GM20000 (cell line): ENCODE data around the gene FEZF2.

Source experiments
- DNase-seq: peaks from one replicate; pipeline ENCODE4 v3.0.0; 2012; ENCODE audit warnings: low spot score
- TF ChIP-seq, protein P1 (sequence below): IDR thresholded peaks from 2 replicates; pipeline ENCODE4 v1.5.1; 2012; ENCODE audit warnings: mild to moderate bottlenecking, control low read depth; ENCODE audit errors: extremely low read depth, missing control alignments

FEZF2 gene

DNA sequence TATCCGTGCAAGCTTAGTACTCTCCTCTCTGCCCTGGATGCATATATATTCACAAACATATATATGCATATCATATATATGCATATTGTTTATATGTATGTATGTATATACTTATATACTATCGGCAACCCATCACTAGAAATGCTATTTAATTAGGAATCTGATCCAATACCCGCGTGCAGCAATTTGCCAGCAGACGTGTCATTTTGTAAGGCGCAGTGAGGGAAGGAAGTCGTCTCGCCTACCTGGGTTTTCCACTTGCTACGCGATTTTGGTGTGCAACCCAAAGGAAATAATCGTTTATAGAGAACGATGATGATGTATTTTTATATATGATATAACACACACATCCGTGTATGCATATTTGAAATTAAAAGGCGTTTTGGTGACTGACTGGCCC lies 5.6 kb upstream of the FEZF2 start:
- no peak for DNase-seq
- TF ChIP-seq, protein P1, sequence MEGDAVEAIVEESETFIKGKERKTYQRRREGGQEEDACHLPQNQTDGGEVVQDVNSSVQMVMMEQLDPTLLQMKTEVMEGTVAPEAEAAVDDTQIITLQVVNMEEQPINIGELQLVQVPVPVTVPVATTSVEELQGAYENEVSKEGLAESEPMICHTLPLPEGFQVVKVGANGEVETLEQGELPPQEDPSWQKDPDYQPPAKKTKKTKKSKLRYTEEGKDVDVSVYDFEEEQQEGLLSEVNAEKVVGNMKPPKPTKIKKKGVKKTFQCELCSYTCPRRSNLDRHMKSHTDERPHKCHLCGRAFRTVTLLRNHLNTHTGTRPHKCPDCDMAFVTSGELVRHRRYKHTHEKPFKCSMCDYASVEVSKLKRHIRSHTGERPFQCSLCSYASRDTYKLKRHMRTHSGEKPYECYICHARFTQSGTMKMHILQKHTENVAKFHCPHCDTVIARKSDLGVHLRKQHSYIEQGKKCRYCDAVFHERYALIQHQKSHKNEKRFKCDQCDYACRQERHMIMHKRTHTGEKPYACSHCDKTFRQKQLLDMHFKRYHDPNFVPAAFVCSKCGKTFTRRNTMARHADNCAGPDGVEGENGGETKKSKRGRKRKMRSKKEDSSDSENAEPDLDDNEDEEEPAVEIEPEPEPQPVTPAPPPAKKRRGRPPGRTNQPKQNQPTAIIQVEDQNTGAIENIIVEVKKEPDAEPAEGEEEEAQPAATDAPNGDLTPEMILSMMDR = no peak

DNA sequence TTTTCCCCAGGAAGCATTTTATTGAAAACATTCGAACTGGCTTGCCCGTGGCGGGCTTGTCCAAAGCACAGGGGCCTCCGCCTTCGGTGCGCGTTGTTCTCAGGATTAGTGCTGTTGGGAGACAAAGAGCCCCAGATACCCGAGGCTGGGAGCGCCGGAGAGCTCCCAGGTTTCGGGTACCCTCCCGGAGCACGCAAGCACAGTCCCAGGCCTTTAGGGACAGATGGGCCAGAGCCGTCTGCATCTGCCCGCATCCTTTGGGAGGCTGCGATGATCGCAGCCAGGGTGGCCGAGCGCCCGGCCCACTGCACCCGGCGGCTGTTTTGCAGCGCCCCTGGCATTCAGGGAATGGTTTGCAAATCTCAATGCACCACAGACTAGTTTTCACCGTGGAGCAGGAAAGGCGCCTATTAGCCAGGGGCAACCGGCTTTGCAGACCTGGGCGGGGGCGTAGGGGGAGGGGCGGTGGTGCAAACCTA lies 5.0 kb upstream of the FEZF2 start:
- TF ChIP-seq, protein P1 = no peak
- no peak for DNase-seq

DNA sequence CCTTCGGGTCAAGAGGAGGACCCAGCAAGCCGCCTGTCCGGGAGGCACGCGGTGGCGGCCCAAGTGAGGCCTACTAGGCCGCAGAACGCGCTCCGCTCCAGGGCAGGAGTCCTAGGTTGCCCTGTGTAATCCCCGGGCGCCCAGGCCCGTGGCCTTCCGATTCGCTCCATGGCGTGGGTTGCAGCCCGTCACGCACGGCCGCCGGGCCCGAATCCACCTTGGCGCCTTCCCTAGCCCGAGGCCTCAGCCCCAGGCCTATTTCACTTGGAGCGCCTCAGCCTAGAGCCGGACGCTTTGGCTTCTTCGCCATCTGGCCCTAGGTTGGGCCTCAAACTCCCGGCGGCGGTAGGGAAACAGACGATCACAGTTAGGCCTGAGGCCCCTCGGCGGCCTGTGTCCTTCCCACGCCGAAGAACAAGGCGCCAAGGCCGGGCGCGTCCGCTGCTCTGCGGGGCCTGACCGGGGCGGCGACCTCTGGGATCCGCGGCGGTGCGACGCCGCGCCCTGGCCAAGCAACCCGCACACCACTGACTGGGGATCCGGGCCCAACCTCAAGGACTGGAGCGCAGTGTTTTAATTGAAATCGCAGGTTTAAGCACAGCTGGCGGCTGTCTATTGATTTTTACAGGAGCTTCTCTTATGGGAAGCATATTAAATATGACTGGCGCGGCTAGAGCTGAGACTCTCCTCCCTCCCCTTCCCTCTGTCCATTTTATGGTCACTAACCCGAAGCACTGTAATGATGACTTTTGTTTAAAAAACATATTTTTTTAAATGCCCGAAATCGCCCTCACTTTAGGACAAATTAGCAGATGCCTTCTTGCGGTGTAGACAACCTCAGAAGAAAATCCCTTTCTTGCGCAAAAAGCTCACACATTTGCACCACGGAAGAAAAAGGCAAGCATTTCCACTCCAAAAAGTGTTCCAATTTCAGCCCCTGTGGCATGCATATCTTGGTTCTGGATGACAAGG lies 3.8 kb upstream of the FEZF2 start:
- peak; percentile 19 for DNase-seq
- TF ChIP-seq, protein P1 = no peak

DNA sequence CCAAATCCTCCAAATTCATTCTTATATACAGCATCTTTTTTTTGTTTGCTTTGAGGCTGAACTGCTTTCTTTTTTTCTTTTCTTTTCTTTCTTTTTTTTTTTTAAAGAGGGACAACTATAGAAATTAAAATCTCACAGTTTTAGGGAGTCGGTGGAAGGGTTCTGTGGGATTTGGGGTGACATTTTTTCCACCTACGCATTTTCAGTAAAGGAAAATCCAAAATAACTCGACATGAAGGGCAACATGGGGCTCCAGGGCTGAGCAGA lies 3.0 kb upstream of the FEZF2 start:
- DNase-seq = no peak
- TF ChIP-seq, protein P1 = no peak

DNA sequence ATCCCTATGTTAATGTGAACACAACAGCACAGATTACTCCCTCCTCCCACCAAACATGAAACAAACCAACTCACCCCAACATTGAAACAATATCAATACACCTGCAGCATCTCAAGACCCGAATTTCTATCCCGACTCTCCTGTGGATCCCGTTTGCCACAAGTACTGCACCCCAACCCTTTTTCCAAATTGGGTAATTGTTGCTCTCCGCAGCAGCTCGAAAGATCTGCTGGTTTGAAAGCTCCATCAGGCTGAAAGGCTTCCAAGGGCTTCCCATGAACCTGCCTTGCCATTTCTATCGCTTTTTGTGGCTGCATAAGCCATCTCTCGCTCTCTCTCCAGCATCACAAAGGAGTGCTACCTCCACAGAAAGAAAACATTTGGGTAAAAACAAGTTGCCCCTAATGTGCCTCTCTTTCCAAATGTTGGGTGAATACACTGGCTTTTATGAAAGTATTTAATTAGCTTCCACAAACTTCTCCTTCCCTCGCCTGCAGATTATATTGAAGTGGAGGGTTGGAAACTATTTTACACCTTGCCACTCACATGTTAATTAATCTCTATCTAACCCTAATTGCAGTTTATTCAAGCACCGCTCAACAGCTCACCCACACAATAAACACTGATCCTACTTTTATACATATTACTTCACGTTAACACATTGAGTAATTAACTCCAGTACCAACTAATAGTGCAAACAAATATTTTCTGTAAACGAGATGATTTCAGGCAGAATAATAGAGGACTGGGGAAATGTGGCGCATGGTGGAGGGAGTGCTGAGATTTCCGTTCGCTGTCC lies 2.5 kb upstream of the FEZF2 start:
- peak; percentile 17 for DNase-seq
- TF ChIP-seq, protein P1 = no peak

DNA sequence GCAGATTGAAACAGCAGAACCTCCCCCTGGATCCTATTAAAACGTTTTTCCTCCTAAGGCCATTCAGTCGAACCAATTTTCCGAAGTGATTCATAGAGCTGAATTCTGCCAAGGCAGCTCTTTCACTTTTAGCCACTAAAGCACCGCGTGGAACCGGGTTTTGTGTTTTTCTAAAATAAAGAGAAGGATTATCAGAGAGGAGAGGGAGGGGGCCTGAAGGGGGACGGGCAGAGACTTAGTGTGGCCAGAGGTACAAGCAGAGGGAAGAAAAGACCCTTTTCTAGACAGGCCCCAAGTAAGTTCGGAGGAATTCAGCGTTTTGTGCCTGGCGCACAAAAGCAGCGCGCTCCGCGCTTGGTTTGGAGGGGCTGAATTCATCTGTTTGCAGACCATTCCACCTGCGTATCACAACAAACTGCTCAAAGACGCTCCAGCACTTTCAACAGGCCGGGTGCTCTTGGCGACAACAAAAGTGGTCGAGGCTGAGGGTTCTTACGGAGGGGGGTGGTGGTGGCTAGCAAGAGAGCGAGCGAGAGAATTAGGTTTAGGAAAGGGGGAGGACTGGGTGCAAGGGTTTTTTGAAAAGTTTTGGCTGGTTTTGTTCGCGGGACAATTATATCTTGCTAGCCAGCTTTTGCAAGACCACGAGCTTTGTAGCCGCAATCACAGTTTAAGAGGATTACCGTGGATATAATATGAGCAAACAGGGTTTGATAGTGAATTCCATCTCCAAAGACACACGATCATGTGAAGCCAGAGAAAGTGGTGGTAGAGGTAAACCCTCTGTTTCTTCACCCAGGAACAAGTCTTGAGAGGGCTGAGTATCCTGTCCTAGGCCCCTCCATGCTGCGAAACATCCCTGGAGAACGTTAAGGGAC lies 1.2 kb upstream of the FEZF2 start:
- peak; percentile 23 for DNase-seq
- TF ChIP-seq, protein P1 = no peak
